ENCODE results near the gene POLR1D.

The POLR1D gene

GRCh38 chr13:27621366-27622101 lies at the start of gene POLR1D:
Gene POLR1D (plus strand): TSS chr13:27621892. CDS start chr13:27621984, 92 bp downstream.
- peak; percentile 63 to 77 for DNase-seq (ENCODE audit: low read depth in 2 of 2)

- DNase-seq (ENCODE audit: low read depth in 2 of 2): no peak
Measured at GRCh38 chr13:27572234-27572901, 49.3 kb upstream of the POLR1D start.

- DNase-seq (ENCODE audit: low read depth in 2 of 2): no peak
Measured at GRCh38 chr13:27573265-27573664, 48.4 kb upstream of the POLR1D start.

GRCh38 chr13:27574661-27575060 lies 47.0 kb upstream of the POLR1D start:
- no peak for DNase-seq (ENCODE audit: low read depth in 2 of 2)

- no peak for DNase-seq (ENCODE audit: low read depth in 2 of 2)
Measured at GRCh38 chr13:27578121-27579030, 43.3 kb upstream of the POLR1D start.

- no peak for DNase-seq (ENCODE audit: low read depth in 2 of 2)
Measured at GRCh38 chr13:27583645-27584044, 38.0 kb upstream of the POLR1D start.

GRCh38 chr13:27587095-27587746 lies 34.5 kb upstream of the POLR1D start:
- no peak for DNase-seq (ENCODE audit: low read depth in 2 of 2)

- DNase-seq (ENCODE audit: low read depth in 2 of 2): no peak
Measured at GRCh38 chr13:27588405-27588804, 33.3 kb upstream of the POLR1D start.

- DNase-seq (ENCODE audit: low read depth in 2 of 2): no peak
Measured at GRCh38 chr13:27592865-27593264, 28.8 kb upstream of the POLR1D start.

- DNase-seq (ENCODE audit: low read depth in 2 of 2): no peak
Measured at GRCh38 chr13:27593267-27593666, 28.4 kb upstream of the POLR1D start.

GRCh38 chr13:27595055-27595811 lies 26.5 kb upstream of the POLR1D start:
- no peak for DNase-seq (ENCODE audit: low read depth in 2 of 2)

GRCh38 chr13:27599096-27599495 lies 22.6 kb upstream of the POLR1D start:
- DNase-seq (ENCODE audit: low read depth in 2 of 2): no peak

GRCh38 chr13:27599845-27600553 lies 21.7 kb upstream of the POLR1D start:
- DNase-seq (ENCODE audit: low read depth in 2 of 2): no peak

- no peak for DNase-seq (ENCODE audit: low read depth in 2 of 2)
Measured at GRCh38 chr13:27600711-27601110, 21.0 kb upstream of the POLR1D start.

- no peak for DNase-seq (ENCODE audit: low read depth in 2 of 2)
Measured at GRCh38 chr13:27601208-27601607, 20.5 kb upstream of the POLR1D start.

GRCh38 chr13:27601803-27602202 lies 19.9 kb upstream of the POLR1D start:
- no peak for DNase-seq (ENCODE audit: low read depth in 2 of 2)

GRCh38 chr13:27605099-27605498 lies 16.6 kb upstream of the POLR1D start:
- no peak for DNase-seq (ENCODE audit: low read depth in 2 of 2)

- DNase-seq (ENCODE audit: low read depth in 2 of 2): no peak
Measured at GRCh38 chr13:27605610-27606200, 16.0 kb upstream of the POLR1D start.

GRCh38 chr13:27607125-27607524 lies 14.6 kb upstream of the POLR1D start:
- no peak for DNase-seq (ENCODE audit: low read depth in 2 of 2)

GRCh38 chr13:27613628-27614027 lies 8.1 kb upstream of the POLR1D start:
- no peak for DNase-seq (ENCODE audit: low read depth in 2 of 2)
